ENCODE measurements around the gene RYR3.

GRCh38 chr15:33310481-33311311 lies at the start of gene RYR3:
- TF ChIP-seq, protein P1, sequence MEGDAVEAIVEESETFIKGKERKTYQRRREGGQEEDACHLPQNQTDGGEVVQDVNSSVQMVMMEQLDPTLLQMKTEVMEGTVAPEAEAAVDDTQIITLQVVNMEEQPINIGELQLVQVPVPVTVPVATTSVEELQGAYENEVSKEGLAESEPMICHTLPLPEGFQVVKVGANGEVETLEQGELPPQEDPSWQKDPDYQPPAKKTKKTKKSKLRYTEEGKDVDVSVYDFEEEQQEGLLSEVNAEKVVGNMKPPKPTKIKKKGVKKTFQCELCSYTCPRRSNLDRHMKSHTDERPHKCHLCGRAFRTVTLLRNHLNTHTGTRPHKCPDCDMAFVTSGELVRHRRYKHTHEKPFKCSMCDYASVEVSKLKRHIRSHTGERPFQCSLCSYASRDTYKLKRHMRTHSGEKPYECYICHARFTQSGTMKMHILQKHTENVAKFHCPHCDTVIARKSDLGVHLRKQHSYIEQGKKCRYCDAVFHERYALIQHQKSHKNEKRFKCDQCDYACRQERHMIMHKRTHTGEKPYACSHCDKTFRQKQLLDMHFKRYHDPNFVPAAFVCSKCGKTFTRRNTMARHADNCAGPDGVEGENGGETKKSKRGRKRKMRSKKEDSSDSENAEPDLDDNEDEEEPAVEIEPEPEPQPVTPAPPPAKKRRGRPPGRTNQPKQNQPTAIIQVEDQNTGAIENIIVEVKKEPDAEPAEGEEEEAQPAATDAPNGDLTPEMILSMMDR (optimal IDR thresholded peaks at IDR 0.05 in 1 of 3, IDR thresholded peaks at IDR 0.05 in 1 of 3, conservative IDR thresholded peaks at IDR 0.05 in 1 of 3; ENCODE audit: extremely low read depth in 1 of 3, insufficient read depth in 2 of 3, low read length in 3 of 3): no peak
- peak; percentile 19 for TF ChIP-seq EZH2 (IDR thresholded peaks at IDR 0.05; ENCODE audit: low read length)
